Type B pancreatic cell (in vitro differentiated cells): ENCODE results near the gene TBX21. TPM values are rescaled to one million over a fixed set of nuclear protein-coding genes. Genes with fewer than 3 reads are reported as not detected.

Source experiments
- DNase-seq: peaks from one replicate; pipeline ENCODE4 v3.0.0; 2021; ENCODE audit warnings: mixed read lengths; ENCODE audit not compliant: unreplicated experiment; ENCODE audit errors: extremely low spot score
- H3K27ac Mint-ChIP-seq: 2 replicates; pipeline ENCODE4 v1.8.0; 2021; ENCODE audit warnings: mild to moderate bottlenecking, mixed read lengths
- H3K27me3 Mint-ChIP-seq: 2 replicates; pipeline ENCODE4 v1.8.0; 2021; ENCODE audit warnings: mixed read lengths
- H3K36me3 Mint-ChIP-seq: 2 replicates; pipeline ENCODE4 v1.8.0; 2021; ENCODE audit warnings: mixed read lengths
- H3K4me1 Mint-ChIP-seq: one replicate; pipeline ENCODE4 v1.8.0; 2021; ENCODE audit warnings: mixed read lengths; ENCODE audit not compliant: unreplicated experiment
- H3K4me3 Mint-ChIP-seq: 2 replicates; pipeline ENCODE4 v1.8.0; 2021; ENCODE audit warnings: mild to moderate bottlenecking, mixed read lengths
- H3K9me3 Mint-ChIP-seq: 2 replicates; pipeline ENCODE4 v1.8.0; 2021; ENCODE audit warnings: mixed read lengths
- CTCF ChIP-seq: fragments of 200-600 bp; sonication (generic); conservative IDR thresholded peaks from 2 replicates; pipeline ENCODE4 v1.5.0; 2021; ENCODE audit warnings: antibody characterized with exemption, mild to moderate bottlenecking
- total RNA-seq: library from RNA; stranded (reverse); gene quantifications from 2 replicates; pipeline ENCODE4 v1.2.1, GENCODE V29; 2021; ENCODE audit warnings: low replicate concordance

The TBX21 gene
- total RNA-seq, 1 donor from 2014 or later, result not detected

- no peaks in the 10 kb centered on the region for H3K9me3 Mint-ChIP-seq
- no peaks in the 10 kb centered on the region for H3K36me3 Mint-ChIP-seq
- no peak for TF ChIP-seq CTCF
These were observed 45.2 kb downstream of the TBX21 start for GRCh38 chr17:47778184-47778635.

GRCh38 chr17:47781397-47781796 is 48.4 kb downstream of the TBX21 start:
- H3K4me1 Mint-ChIP-seq, result no peaks in the 10 kb centered on the region
- no peak overlapping the region for H3K4me3 Mint-ChIP-seq
- DNase-seq, result no peak
- H3K9me3 Mint-ChIP-seq, result no peaks in the 10 kb centered on the region
- H3K36me3 Mint-ChIP-seq, result no peaks in the 10 kb centered on the region
- no peak overlapping the region for H3K27ac Mint-ChIP-seq
- peaks cover 71% of the 10 kb centered on the region for H3K27me3 Mint-ChIP-seq
- no peak for TF ChIP-seq CTCF

More at GRCh38 chr17:47778184-47778635, 45.2 kb downstream of the TBX21 start:
- Mint-ChIP-seq H3K27ac (no peak overlapping the region), H3K4me1 (no peaks in the 10 kb centered on the region), H3K4me3 (no peak overlapping the region), H3K27me3 (peaks cover 76% of the 10 kb centered on the region)
- no peak for DNase-seq

- Mint-ChIP-seq H3K27me3 (peaks cover 89% of the 10 kb centered on the region), H3K4me3 (no peak overlapping the region), H3K27ac (no peak overlapping the region), H3K4me1 (peaks cover 3% of the 10 kb centered on the region), H3K9me3 (no peaks in the 10 kb centered on the region), H3K36me3 (no peaks in the 10 kb centered on the region)
- DNase-seq, result no peak
- TF ChIP-seq CTCF, result no peak
These were observed 52.6 kb downstream of the TBX21 start for GRCh38 chr17:47785538-47786123.

- Mint-ChIP-seq H3K27me3 (peaks cover 95% of the 10 kb centered on the region), H3K9me3 (no peaks in the 10 kb centered on the region), H3K36me3 (no peaks in the 10 kb centered on the region), H3K4me1 (peaks cover 3% of the 10 kb centered on the region), H3K4me3 (peak overlapping the region; percentile 76), H3K27ac (no peak overlapping the region)
- peak; percentile 74 for DNase-seq
- peak; percentile 65 for TF ChIP-seq CTCF
These were observed 56.9 kb downstream of the TBX21 start for GRCh38 chr17:47789611-47790561.

GRCh38 chr17:47791025-47791424 is 58.0 kb downstream of the TBX21 start:
- no peak for TF ChIP-seq CTCF
- no peak for DNase-seq
- Mint-ChIP-seq H3K36me3 (no peaks in the 10 kb centered on the region), H3K4me1 (peaks cover 3% of the 10 kb centered on the region), H3K4me3 (peak overlapping the region; percentile 32), H3K27me3 (peaks cover 93% of the 10 kb centered on the region), H3K27ac (no peak overlapping the region), H3K9me3 (no peaks in the 10 kb centered on the region)
